Activated naive CD4-positive, alpha-beta T cell treated with anti-CD3 and anti-CD28 coated beads, Interleukin-2, amount 50 U/mL, for 72 hours (primary cell): ENCODE data around the gene ACP4. TPM values are rescaled to one million over a fixed set of nuclear protein-coding genes. Genes with fewer than 3 reads are reported as not detected.
A peak's percentile ranks its signal among the peaks of the same experiment; 100 is the strongest.

Experiments
- ATAC-seq, 2 donors: fragments of 150-1000 bp; cut with Tn5 transposase; 2 replicates each; pipeline ENCODE4 v1.10.0; 2021; ENCODE audit warnings: mild to moderate bottlenecking in 2 of 2, moderate library complexity in 2 of 2
- DNase-seq, 2 donors: peaks; one replicate each; pipeline ENCODE4 v3.0.0; 2021 to 2022; ENCODE audit warnings: low spot score in 2 of 2
- H3K27ac Mint-ChIP-seq, 2 donors: one replicate each; pipeline ENCODE4 v1.8.0; 2022; ENCODE audit warnings: mild to moderate bottlenecking in 2 of 2, mixed read lengths in 2 of 2
- H3K36me3 Mint-ChIP-seq, 2 donors: one replicate each; pipeline ENCODE4 v1.8.0; 2022; ENCODE audit warnings: mixed read lengths in 2 of 2
- H3K9me3 Mint-ChIP-seq, 2 donors: one replicate each; pipeline ENCODE4 v1.8.0; 2022; ENCODE audit warnings: mixed read lengths in 2 of 2
- total RNA-seq, 2 donors: library from RNA; stranded (reverse); gene quantifications; one replicate each; pipeline ENCODE4 v1.2.3, GENCODE V29; 2022

The ACP4 gene
- total RNA-seq, 2 donors from 2014 or later, result not detected

GRCh38 chr19:50826492-50827240 is 36.5 kb downstream of the ACP4 start:
- H3K27ac Mint-ChIP-seq, result no peak overlapping the region
- DNase-seq (no peak), ATAC-seq (no peak)
- H3K36me3 Mint-ChIP-seq, result no peaks in the 10 kb centered on the region
- H3K9me3 Mint-ChIP-seq, result no peaks in the 10 kb centered on the region

- H3K9me3 Mint-ChIP-seq, result no peaks in the 10 kb centered on the region
Measured at GRCh38 chr19:50827476-50827875, 37.3 kb downstream of the ACP4 start.

GRCh38 chr19:50829801-50830200 is 39.6 kb downstream of the ACP4 start:
- H3K36me3 Mint-ChIP-seq, result no peaks in the 10 kb centered on the region
- no peak overlapping the region for H3K27ac Mint-ChIP-seq
- no peaks in the 10 kb centered on the region for H3K9me3 Mint-ChIP-seq
- ATAC-seq, result no peak
- no peak for DNase-seq

More at GRCh38 chr19:50827476-50827875, 37.3 kb downstream of the ACP4 start:
- DNase-seq, result no peak
- no peak for ATAC-seq
- Mint-ChIP-seq H3K36me3 (no peaks in the 10 kb centered on the region), H3K27ac (no peak overlapping the region)

GRCh38 chr19:50830266-50831025 is 40.2 kb downstream of the ACP4 start:
- no peak for ATAC-seq
- H3K9me3 Mint-ChIP-seq, result no peaks in the 10 kb centered on the region
- no peak for DNase-seq

GRCh38 chr19:50831026-50831396 is 40.8 kb downstream of the ACP4 start:
- no peaks in the 10 kb centered on the region for H3K36me3 Mint-ChIP-seq
- no peak for ATAC-seq
- H3K27ac Mint-ChIP-seq, result no peak overlapping the region
- no peaks in the 10 kb centered on the region for H3K9me3 Mint-ChIP-seq
- no peak for DNase-seq

More at GRCh38 chr19:50830266-50831025, 40.2 kb downstream of the ACP4 start:
- Mint-ChIP-seq H3K27ac (no peak overlapping the region), H3K36me3 (no peaks in the 10 kb centered on the region)

- no peak for ATAC-seq
- H3K27ac Mint-ChIP-seq, result peak overlapping the region in 1 of 2 donors; percentile 76
- no peaks in the 10 kb centered on the region for H3K9me3 Mint-ChIP-seq
- H3K36me3 Mint-ChIP-seq, result no peaks in the 10 kb centered on the region
- DNase-seq, result no peak
Measured at GRCh38 chr19:50832666-50833065, 42.5 kb downstream of the ACP4 start.

- DNase-seq, result no peak
- H3K9me3 Mint-ChIP-seq, result no peaks in the 10 kb centered on the region
- H3K27ac Mint-ChIP-seq, result peak within 1 kb of the TSS in 1 of 2 donors; percentile 76
- H3K36me3 Mint-ChIP-seq, result no peaks in the 10 kb centered on the region
- ATAC-seq, result no peak
Measured at GRCh38 chr19:50833117-50833801, 43.0 kb downstream of the ACP4 start, which contains the start of gene KLK15. Gene KLK15, minus strand, starts transcription at chr19:50833574. Its CDS starts 2,082 bp downstream, at chr19:50831492.

GRCh38 chr19:50833802-50834167 is 43.6 kb downstream of the ACP4 start:
- DNase-seq (no peak), ATAC-seq (no peak)
- H3K27ac Mint-ChIP-seq, result no peak overlapping the region
- no peaks in the 10 kb centered on the region for H3K9me3 Mint-ChIP-seq
- H3K36me3 Mint-ChIP-seq, result no peaks in the 10 kb centered on the region

- no peaks in the 10 kb centered on the region for H3K9me3 Mint-ChIP-seq
- ATAC-seq (peak in 1 of 2 donors; percentile 8), DNase-seq (no peak)
- no peak overlapping the region for H3K27ac Mint-ChIP-seq
- H3K36me3 Mint-ChIP-seq, result no peaks in the 10 kb centered on the region
Measured at GRCh38 chr19:50835103-50835784, 45.0 kb downstream of the ACP4 start.

GRCh38 chr19:50835785-50836542 is 45.7 kb downstream of the ACP4 start:
- ATAC-seq, result peak; percentile 96 to 97

GRCh38 chr19:50836543-50837195 is 46.5 kb downstream of the ACP4 start:
- Mint-ChIP-seq H3K9me3 (no peaks in the 10 kb centered on the region), H3K36me3 (no peaks in the 10 kb centered on the region), H3K27ac (no peak overlapping the region)
- DNase-seq (no peak), ATAC-seq (no peak)

More at GRCh38 chr19:50835785-50836542, 45.7 kb downstream of the ACP4 start:
- DNase-seq, result peak; percentile 73 to 90
- Mint-ChIP-seq H3K9me3 (no peaks in the 10 kb centered on the region), H3K27ac (no peak overlapping the region), H3K36me3 (no peaks in the 10 kb centered on the region)

- H3K36me3 Mint-ChIP-seq, result no peaks in the 10 kb centered on the region
Measured at GRCh38 chr19:50837300-50837699, 47.1 kb downstream of the ACP4 start.

GRCh38 chr19:50838239-50838638 is 48.0 kb downstream of the ACP4 start:
- Mint-ChIP-seq H3K9me3 (peaks cover 2% of the 10 kb centered on the region in 2 donors), H3K36me3 (peaks cover 1 to 2% of the 10 kb centered on the region in 2 donors), H3K27ac (no peak overlapping the region)
- ATAC-seq (no peak), DNase-seq (no peak)

More at GRCh38 chr19:50837300-50837699, 47.1 kb downstream of the ACP4 start:
- DNase-seq (no peak), ATAC-seq (no peak)
- Mint-ChIP-seq H3K27ac (no peak overlapping the region), H3K9me3 (no peaks in the 10 kb centered on the region)

GRCh38 chr19:50839712-50840655 is 49.8 kb downstream of the ACP4 start:
- no peak for DNase-seq
- ATAC-seq, result no peak
- Mint-ChIP-seq H3K9me3 (peaks cover 6 to 16% of the 10 kb centered on the region in 2 donors), H3K36me3 (peaks cover 11 to 12% of the 10 kb centered on the region in 2 donors), H3K27ac (no peak overlapping the region)
